ENCODE measurements around the gene PUS7L.

DNA sequence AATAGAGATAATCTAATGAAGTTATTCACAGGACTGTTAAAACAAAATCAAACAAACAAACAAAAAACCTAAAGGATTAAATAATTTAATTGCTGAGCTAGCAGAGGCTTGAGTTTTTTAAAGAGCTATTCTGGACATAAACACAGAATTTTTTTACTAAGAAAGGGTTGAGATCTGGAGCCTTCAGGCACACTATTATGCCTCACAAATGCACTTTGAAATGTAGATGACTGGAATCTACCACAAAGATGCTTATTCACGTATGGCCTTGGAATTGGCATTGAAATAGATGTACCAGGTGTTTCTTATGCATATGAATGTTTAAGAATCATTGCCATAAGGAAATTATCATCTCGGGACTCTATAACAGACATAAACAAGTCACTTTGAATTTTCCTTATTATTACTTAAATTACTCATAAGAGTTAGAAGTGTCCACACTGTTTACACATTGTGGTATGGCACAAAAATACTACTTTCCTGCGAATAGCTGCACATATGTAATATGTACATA, 21.6 kb downstream of the PUS7L start:
- TF ChIP-seq POLR2AphosphoS5 (IDR thresholded peaks at IDR 0.05; ENCODE audit: low read depth, low read length): no peak
- TF ChIP-seq CTCF (IDR thresholded peaks at IDR 0.05): no peak
- no peak for TF ChIP-seq SIN3A (IDR thresholded peaks at IDR 0.05; ENCODE audit: borderline replicate concordance, insufficient read depth, low read depth, low read length)
- TF ChIP-seq, protein P1, sequence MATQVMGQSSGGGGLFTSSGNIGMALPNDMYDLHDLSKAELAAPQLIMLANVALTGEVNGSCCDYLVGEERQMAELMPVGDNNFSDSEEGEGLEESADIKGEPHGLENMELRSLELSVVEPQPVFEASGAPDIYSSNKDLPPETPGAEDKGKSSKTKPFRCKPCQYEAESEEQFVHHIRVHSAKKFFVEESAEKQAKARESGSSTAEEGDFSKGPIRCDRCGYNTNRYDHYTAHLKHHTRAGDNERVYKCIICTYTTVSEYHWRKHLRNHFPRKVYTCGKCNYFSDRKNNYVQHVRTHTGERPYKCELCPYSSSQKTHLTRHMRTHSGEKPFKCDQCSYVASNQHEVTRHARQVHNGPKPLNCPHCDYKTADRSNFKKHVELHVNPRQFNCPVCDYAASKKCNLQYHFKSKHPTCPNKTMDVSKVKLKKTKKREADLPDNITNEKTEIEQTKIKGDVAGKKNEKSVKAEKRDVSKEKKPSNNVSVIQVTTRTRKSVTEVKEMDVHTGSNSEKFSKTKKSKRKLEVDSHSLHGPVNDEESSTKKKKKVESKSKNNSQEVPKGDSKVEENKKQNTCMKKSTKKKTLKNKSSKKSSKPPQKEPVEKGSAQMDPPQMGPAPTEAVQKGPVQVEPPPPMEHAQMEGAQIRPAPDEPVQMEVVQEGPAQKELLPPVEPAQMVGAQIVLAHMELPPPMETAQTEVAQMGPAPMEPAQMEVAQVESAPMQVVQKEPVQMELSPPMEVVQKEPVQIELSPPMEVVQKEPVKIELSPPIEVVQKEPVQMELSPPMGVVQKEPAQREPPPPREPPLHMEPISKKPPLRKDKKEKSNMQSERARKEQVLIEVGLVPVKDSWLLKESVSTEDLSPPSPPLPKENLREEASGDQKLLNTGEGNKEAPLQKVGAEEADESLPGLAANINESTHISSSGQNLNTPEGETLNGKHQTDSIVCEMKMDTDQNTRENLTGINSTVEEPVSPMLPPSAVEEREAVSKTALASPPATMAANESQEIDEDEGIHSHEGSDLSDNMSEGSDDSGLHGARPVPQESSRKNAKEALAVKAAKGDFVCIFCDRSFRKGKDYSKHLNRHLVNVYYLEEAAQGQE (IDR thresholded peaks at IDR 0.05; ENCODE audit: insufficient read depth in 1 of 2, low read depth in 2 of 2, low read length in 1 of 2): no peak
- no peak for TF ChIP-seq TCF7L2 (IDR thresholded peaks at IDR 0.05; ENCODE audit: low read depth, low read length)

Data from Panc1 (cell line).